Mucosa of gallbladder (tissue), 1 donor: ENCODE measurements around the gene NAA15. TPM values are rescaled to one million over a fixed set of nuclear protein-coding genes. Genes with fewer than 3 reads are reported as not detected.
"Not testable (repeated sequence)": the region's sequence is repeated elsewhere in the genome, so short reads cannot be mapped to it uniquely, and the experiment has no call there.

ENCODE experiments used
- DNase-seq: peaks from one replicate; pipeline ENCODE4 v3.0.0-alpha.2; 2020; ENCODE audit warnings: low spot score
- total RNA-seq: library from RNA; stranded (reverse); gene quantifications from one replicate; pipeline ENCODE4 v1.2.1, GENCODE V29; 2021
- donor health status: DM: no; HTN: no; CAD: no.

NAA15 gene
- total RNA-seq, 1 donor from 2014 or later = 26.0 TPM

- no peak for DNase-seq
These were observed 60.0 kb downstream of the NAA15 start for GRCh38 chr4:139361301-139361700.

- DNase-seq = no peak
These were observed 66.3 kb downstream of the NAA15 start for GRCh38 chr4:139367421-139368090.

- DNase-seq = no peak
These were observed 67.7 kb downstream of the NAA15 start for GRCh38 chr4:139368998-139369397.

GRCh38 chr4:139374251-139374650, 72.9 kb downstream of the NAA15 start:
- DNase-seq = no peak

- no peak for DNase-seq
These were observed 85.1 kb downstream of the NAA15 start for GRCh38 chr4:139386421-139386820.

- DNase-seq = no peak
These were observed 87.8 kb downstream of the NAA15 start for GRCh38 chr4:139389102-139389501.

- no peak for DNase-seq
These were observed 88.7 kb downstream of the NAA15 start for GRCh38 chr4:139389991-139390390.

GRCh38 chr4:139391731-139392130, 90.4 kb downstream of the NAA15 start:
- DNase-seq = no peak

- no peak for DNase-seq
These were observed 91.5 kb downstream of the NAA15 start for GRCh38 chr4:139392797-139393196.

GRCh38 chr4:139401368-139401767, 100.1 kb downstream of the NAA15 start:
- no peak for DNase-seq

- DNase-seq = no peak
These were observed 101.1 kb downstream of the NAA15 start for GRCh38 chr4:139402436-139402835.

- no peak for DNase-seq
These were observed 102.2 kb downstream of the NAA15 start for GRCh38 chr4:139403462-139403861.

- DNase-seq = no peak
These were observed 109.0 kb downstream of the NAA15 start for GRCh38 chr4:139410312-139410711.

- not testable (repeated sequence) for DNase-seq
These were observed 113.4 kb downstream of the NAA15 start for GRCh38 chr4:139414671-139415210.

- DNase-seq = peak; percentile 14
These were observed 114.9 kb downstream of the NAA15 start for GRCh38 chr4:139416073-139416673.

- peak; percentile 42 for DNase-seq
These were observed 118.1 kb downstream of the NAA15 start for GRCh38 chr4:139419388-139419914.

- no peak for DNase-seq
These were observed 119.3 kb downstream of the NAA15 start for GRCh38 chr4:139420652-139421051.

- no peak for DNase-seq
These were observed 134.8 kb downstream of the NAA15 start for GRCh38 chr4:139436122-139436521.

GRCh38 chr4:139438141-139438540, 136.8 kb downstream of the NAA15 start:
- no peak for DNase-seq

GRCh38 chr4:139441029-139441428, 139.7 kb downstream of the NAA15 start:
- no peak for DNase-seq

- DNase-seq = no peak
These were observed 142.4 kb downstream of the NAA15 start for GRCh38 chr4:139443661-139444060.

GRCh38 chr4:139444881-139445280, 143.6 kb downstream of the NAA15 start:
- DNase-seq = not testable (repeated sequence)

GRCh38 chr4:139447078-139447477, 145.8 kb downstream of the NAA15 start:
- not testable (repeated sequence) for DNase-seq
